Mesenteric fat pad (tissue), 1 donor: ENCODE data around the gene C16orf89. TPM values are rescaled to one million over a fixed set of nuclear protein-coding genes. Genes with fewer than 3 reads are reported as not detected.
"Not testable (repeated sequence)": the region's sequence is repeated elsewhere in the genome, so short reads cannot be mapped to it uniquely, and the experiment has no call there.

Experiments
- DNase-seq: peaks from one replicate; pipeline ENCODE4 v3.0.0-alpha.2; 2020; ENCODE audit warnings: low spot score
- long read RNA-seq: library from polyadenylated mRNA; unstranded; transcript quantifications from one replicate; pipeline ENCODE4 v2.0.0, GENCODE V29; 2020
- total RNA-seq: library from RNA; stranded (reverse); fragmentation: NEBNext Ultra II Directional; extraction: Animal tissue kit (Norgen Biotek cat#: 25700); gene quantifications from one replicate; pipeline ENCODE4 v1.2.1, GENCODE V29; 2021
- donor health status: DM: yes; HTN: yes; CAD: no.

Gene C16orf89
- 14.1 TPM for total RNA-seq
- long read RNA-seq, transcript C16orf89-202 (8 exons, 1,444 nt) = major isoform, 45 of 51 reads
- long read RNA-seq, partial matches to known transcripts = 0 of 51 reads
- long read RNA-seq, other reads (novel, unspliced or antisense) = 2 of 51 reads

GRCh38 chr16:5065813-5066212, at the start of gene C16orf89:
Gene C16orf89, minus strand, starts transcription at chr16:5065956. Its CDS starts 48 bp downstream, at chr16:5065908.
- no peak for DNase-seq

GRCh38 chr16:5110933-5111332, 45.2 kb upstream of the C16orf89 start:
- DNase-seq = not testable (repeated sequence)

- no peak for DNase-seq
These were observed 42.9 kb upstream of the C16orf89 start for GRCh38 chr16:5108505-5109158.

- DNase-seq = not testable (repeated sequence)
These were observed 39.3 kb upstream of the C16orf89 start for GRCh38 chr16:5105039-5105438.

- not testable (repeated sequence) for DNase-seq
These were observed 37.7 kb upstream of the C16orf89 start for GRCh38 chr16:5103296-5104032.

GRCh38 chr16:5099174-5099573, 33.4 kb upstream of the C16orf89 start:
- not testable (repeated sequence) for DNase-seq

- not testable (repeated sequence) for DNase-seq
These were observed 32.7 kb upstream of the C16orf89 start for GRCh38 chr16:5098221-5099159.

- peak; percentile 99 for DNase-seq
These were observed 31.9 kb upstream of the C16orf89 start, which contains the start of gene EEF2KMT for GRCh38 chr16:5097470-5098220. Gene EEF2KMT, minus strand, starts transcription at chr16:5097795. Its CDS starts 56 bp downstream, at chr16:5097739.

GRCh38 chr16:5097061-5097469, 31.3 kb upstream of the C16orf89 start:
- not testable (repeated sequence) for DNase-seq

GRCh38 chr16:5096437-5097060, 30.8 kb upstream of the C16orf89 start:
- not testable (repeated sequence) for DNase-seq

- not testable (repeated sequence) for DNase-seq
These were observed 29.5 kb upstream of the C16orf89 start for GRCh38 chr16:5095145-5095830.

GRCh38 chr16:5093746-5094145, 28.0 kb upstream of the C16orf89 start:
- DNase-seq = not testable (repeated sequence)

GRCh38 chr16:5093081-5093480, 27.3 kb upstream of the C16orf89 start:
- DNase-seq = not testable (repeated sequence)

- DNase-seq = not testable (repeated sequence)
These were observed 24.8 kb upstream of the C16orf89 start for GRCh38 chr16:5090592-5090991.

- not testable (repeated sequence) for DNase-seq
These were observed 24.3 kb upstream of the C16orf89 start for GRCh38 chr16:5089911-5090555.

GRCh38 chr16:5088936-5089335, 23.2 kb upstream of the C16orf89 start:
- DNase-seq = not testable (repeated sequence)

GRCh38 chr16:5088086-5088790, 22.5 kb upstream of the C16orf89 start:
- not testable (repeated sequence) for DNase-seq

- not testable (repeated sequence) for DNase-seq
These were observed 20.0 kb upstream of the C16orf89 start for GRCh38 chr16:5085716-5086115.
